Activated naive CD4-positive, alpha-beta T cell treated with Interleukin-2 at 50 U/mL for 16 hours (primary cell): ENCODE measurements around the gene LCE5A.
"Not testable (repeated sequence)": the region's sequence is repeated elsewhere in the genome, so short reads cannot be mapped to it uniquely, and the experiment has no call there.

Source experiments
- DNase-seq: peaks from one replicate; pipeline ENCODE4 v3.0.0-alpha.2; 2020

The LCE5A gene

DNA sequence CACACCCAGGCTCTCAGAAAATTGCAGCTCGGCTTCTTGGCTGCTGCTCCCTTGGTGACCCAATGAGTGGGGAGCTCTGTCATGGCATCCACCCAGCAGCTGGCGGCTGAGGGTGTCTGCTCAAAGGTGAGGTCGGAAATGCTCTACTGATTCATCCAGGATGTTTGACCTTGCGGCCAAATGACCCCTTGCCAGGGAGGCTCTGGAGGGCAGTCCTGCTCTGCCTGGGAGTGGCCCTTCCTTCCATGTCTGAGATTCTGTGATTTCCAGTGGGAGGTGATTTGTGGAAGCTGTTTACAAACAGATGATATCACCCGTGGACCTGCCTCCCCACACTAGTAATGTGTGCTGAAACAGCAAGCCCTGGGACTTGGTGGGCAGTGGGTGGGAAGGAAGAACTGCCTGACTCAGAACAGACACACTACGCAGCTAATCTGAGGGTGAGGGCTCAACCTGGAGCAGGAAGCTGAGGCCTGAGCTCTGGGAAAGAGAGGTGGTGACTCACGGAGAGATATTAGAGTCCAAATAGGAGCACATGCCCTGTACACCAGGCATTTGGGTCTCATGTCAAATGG lies 6.7 kb downstream of the LCE5A start:
- no peak for DNase-seq

DNA sequence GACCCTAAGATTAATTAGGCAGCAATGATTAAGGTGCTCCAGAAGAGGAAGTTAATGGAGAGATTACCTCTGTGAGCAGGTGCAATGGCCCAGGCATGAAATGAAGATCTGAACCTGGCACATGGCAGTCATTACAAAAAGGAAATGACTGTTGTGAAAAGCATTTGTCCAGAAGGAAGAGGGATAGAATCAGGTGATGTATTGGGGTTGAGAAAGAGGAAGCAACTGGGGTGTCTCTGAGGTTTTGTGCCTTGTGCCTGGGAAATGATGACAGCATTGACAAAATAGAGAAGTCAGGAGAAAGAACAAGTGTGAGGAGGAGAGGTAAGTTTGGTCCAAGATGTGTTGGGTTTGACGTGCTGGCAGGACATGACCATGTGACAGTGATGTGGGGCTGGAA lies 9.2 kb downstream of the LCE5A start:
- no peak for DNase-seq

DNA sequence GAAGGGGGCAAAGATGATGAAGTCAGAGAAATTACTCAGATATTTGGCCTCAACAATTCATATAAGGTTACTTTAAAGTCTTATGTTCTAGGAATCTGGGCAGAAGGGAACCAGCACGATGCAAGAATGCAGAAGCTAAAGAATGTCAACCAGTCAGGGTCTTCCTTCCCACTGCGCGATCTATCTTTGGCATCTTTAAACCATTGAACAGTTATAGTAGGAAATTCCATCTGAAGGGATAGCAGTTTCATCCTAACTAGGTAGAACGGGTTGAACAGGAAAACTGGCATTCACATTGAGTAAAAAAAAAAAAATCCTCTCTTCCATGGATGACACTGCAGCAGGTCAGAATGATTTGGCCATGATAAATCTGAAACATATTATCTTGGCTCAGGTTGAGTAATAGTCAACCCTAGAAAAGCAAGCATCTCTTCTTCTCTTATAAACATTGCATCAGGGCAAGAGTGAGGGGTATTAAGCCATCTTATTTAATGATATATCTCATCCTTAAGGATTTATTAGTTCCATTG lies 10.0 kb downstream of the LCE5A start:
- DNase-seq: no peak

DNA sequence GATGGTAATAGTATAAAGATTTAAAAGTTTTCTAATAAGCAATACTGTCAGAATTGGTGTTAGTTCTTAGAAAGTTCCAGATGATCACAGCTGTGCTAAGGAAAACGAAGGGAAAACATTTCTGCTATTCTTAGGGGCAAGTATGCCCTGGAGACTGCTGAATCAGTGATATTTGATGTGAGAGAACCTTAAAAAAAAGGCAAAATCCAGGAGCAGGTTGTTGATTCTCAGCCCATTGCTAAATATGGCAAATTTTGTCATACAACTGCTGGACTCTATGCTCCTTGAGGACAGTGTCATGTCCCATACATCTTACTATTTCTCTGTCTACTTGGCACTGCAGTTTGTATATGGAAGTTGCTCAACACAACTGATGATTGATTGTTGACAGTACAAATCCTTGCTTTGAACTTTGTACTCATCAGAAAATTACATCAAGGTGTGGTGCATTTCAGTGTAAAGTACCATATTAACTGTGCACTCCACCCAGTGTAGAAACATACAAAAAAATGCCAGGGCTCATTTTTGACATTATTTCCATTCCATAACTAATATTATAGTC lies 14.6 kb downstream of the LCE5A start:
- DNase-seq: no peak

DNA sequence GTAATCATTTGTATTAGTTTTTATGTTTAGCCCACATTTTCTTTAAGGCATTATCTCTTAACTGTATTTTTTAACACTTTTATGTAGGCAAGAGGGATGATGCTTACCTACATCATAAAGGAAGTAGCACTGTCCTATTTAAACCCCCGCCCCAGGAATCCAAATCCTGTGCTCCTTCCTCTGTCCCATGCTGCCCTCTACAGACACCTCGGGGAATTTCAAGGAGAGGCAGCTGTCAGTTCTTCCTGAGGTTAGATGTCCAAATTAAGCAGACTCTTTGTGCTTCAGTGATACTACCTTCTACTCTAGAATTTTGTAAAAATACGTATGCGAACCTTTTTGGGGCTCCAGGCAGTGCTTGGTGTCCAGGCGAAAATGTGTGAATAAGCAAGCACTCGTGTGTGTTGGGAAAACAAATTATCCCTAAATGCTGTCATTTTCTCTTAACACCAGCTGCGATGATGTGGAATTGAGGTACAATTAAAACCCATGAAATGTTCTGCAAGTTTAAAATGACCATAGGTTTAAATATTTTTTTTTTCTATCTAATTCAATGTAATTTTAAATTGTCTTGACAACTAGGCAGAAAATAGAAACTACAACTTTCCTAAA lies 22.8 kb downstream of the LCE5A start:
- peak; percentile 19 for DNase-seq

DNA sequence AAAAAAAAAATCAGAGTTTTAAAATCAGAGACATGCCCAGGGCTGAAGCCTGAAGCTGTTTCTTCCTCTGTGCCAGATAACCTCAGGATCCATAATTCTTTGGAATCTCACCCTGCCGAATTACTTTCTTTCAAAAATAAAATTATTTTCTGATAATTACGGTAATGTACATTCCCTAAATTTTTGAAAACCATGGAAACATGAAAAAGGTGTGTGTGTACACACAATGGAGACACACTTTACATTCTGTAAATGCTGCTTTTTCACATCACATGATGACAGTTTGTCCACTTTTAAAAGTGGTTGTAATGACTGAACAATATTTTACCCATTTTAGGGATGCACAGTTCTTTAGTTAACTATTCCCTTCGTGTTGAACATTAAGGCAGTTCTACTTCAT lies 25.2 kb downstream of the LCE5A start:
- DNase-seq: no peak

DNA sequence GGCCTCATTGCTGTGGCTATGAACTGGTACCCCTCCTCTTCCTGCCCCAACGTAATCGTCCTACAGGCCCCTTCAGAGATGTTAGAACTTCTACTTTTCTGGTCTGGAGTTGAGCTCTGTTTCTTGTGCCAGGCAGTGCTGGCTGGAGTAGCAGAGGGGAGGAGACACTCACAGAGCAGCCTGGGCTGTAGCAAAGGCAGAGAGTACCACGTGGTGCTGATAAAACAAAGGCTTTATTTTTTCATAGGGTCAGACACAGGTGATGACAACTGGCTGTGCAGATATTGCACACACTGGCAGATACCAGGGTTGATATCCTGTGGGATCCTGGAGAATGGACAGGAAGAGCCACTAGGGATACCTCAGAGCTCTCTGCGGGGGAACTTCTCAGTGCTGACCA lies 26.9 kb downstream of the LCE5A start:
- DNase-seq: no peak

DNA sequence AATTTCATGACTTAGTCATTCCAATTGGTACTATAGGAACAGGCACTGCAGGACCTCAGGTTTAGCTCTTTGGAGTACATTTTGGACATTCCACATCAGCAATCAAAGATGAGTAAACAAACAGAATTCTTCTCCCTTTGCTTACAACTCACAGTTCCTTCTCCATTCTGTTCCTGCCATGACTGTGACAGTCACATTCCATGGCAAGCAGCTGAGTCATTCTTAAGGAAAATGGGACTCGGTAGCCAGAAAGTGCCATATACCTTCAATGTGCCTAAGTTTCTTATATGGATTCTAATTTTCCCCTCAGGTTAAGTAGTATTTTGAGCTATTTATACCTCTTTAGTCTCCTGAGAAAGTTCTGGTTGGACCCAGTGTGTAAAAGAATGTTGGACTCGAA lies 29.3 kb downstream of the LCE5A start:
- no peak for DNase-seq

DNA sequence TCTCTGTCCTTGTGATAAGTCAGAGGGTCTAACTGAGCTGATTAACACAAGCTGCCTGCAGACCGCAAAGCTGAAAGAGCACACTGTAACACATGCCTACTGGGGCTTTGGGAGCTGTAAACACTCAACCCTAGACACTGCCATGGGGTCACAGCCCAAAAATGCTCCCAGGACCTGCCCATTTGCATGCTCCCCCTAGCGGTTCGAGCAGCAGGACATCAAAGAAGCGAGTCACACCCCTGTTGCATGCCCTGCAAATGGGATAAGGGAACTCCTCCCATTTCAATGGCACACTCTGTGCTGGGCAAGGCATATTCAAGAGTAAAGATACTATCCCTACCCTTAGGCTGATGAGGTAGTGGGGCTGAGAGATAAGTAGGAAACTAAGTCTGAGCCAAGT lies 33.2 kb downstream of the LCE5A start:
- DNase-seq: no peak

DNA sequence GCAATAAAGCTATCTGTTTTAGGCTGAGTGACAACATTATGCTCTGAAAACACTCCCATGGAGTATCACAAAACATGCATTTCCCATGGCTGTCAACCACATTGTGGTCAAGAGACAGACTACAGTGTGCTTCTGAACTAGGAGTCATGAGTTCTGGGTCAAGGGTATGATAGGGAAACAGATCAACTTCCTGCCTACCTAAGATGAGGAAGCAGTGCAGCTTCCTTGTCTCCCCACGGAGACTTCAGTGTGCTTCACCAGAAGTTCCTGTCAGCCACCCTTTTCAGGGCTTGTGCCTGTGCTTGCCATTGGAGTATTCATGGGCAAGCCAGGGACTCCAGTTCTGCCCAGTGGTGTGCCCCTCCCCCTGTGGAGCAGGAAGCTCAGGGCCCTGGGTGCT lies 36.1 kb downstream of the LCE5A start:
- no peak for DNase-seq

DNA sequence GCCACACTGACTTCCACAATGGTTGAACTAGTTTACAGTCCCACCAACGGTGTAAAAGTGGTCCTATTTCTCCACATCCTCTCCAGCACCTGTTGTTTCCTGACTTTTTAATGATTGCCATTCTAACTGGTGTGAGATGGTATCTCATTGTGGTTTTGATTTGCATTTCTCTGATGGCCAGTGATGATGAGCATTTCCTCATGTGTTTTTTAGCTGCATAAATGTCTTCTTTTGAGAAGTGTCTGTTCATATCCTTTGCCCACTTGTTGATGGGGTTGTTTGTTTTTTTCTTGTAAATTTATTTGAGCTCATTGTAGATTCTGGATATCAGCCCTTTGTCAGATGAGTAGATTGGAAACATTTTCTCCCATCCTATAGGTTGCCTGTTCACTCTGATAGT lies 37.8 kb downstream of the LCE5A start:
- DNase-seq: not testable (repeated sequence)
